ENCODE data around the gene TFR2. TPM values are rescaled to one million over a fixed set of nuclear protein-coding genes. Genes with fewer than 3 reads are reported as not detected.

TFR2 gene
- total and polyA plus RNA-seq, 2 donors (not counting 1 experiment from before 2014, with no cell fraction given): 5.9 to 10.0 TPM

- ATAC-seq (ENCODE audit: low read depth): no peak
- no peak overlapping the region for H3K27ac Mint-ChIP-seq
- Histone ChIP-seq H3K4me2 (replicated peaks; ENCODE audit: low read depth, low read length, poor library complexity, severe bottlenecking) (no peak overlapping the region), H3K9ac (ENCODE audit: low read length) (no peak overlapping the region), H3K4me3 (ENCODE audit: control extremely low read depth in 1 of 5, extremely low read depth in 1 of 5, insufficient read depth in 1 of 5, low read depth in 2 of 5, low read length in 4 of 5) (no peak overlapping the region), H3K4me1 (ENCODE audit: control insufficient read depth in 2 of 2, insufficient read depth in 2 of 2, low read length in 2 of 2) (peaks cover 0 to 8% of the 10 kb centered on the region in 2 donors), H3K36me3 (replicated peaks in 1 of 2; ENCODE audit: control extremely low read depth in 1 of 2, control insufficient read depth in 1 of 2, extremely low read depth in 1 of 2, insufficient read depth in 2 of 2, low read length in 1 of 2) (no peaks in the 10 kb centered on the region), H3K27me3 (replicated peaks in 1 of 4; ENCODE audit: control extremely low read depth in 1 of 4, control insufficient read depth in 3 of 4, insufficient read depth in 4 of 4, low read length in 3 of 4) (peaks cover 0 to 59% (median 33%) of the 10 kb centered on the region in 4 experiments), H3K27ac (ENCODE audit: low read length in 2 of 2) (no peak overlapping the region), H2AFZ (ENCODE audit: insufficient read depth, low read depth, low read length, poor library complexity, severe bottlenecking) (no peak overlapping the region), H4K20me1 (ENCODE audit: control insufficient read depth, insufficient read depth, low read length, poor library complexity, severe bottlenecking) (no peaks in the 10 kb centered on the region), H3K9me3 (ENCODE audit: control extremely low read depth in 1 of 3, control insufficient read depth in 2 of 3, insufficient read depth in 1 of 3, low read length in 2 of 3) (peaks cover 0 to 22% (median 0%) of the 10 kb centered on the region in 3 donors), H3K79me2 (ENCODE audit: control insufficient read depth, insufficient read depth, low read length) (no peaks in the 10 kb centered on the region)
- TF ChIP-seq EZH2 (IDR thresholded peaks at IDR 0.05; ENCODE audit: borderline replicate concordance, insufficient read depth, low read depth, low read length, poor library complexity, severe bottlenecking): no peak
- no peak for TF ChIP-seq CTCF (IDR thresholded peaks at IDR 0.05)
- ChIA-PET CTCF (no interaction called here), POLR2A (interaction anchor here (0.6 kb wide), 1 partner anchor 76 kb away, joined by 4 read pairs; no protein-coding TSS in a partner anchor)
- DNase-seq: no peak
- peaks cover 48% of the 10 kb centered on the region for H3K27me3 Mint-ChIP-seq
- no peak overlapping the region for H3K4me3 Mint-ChIP-seq
- no peaks in the 10 kb centered on the region for H3K9me3 Mint-ChIP-seq (ENCODE audit: insufficient read depth)
- WGBS (ENCODE audit: insufficient coverage): 51% methylated on average over 20 of the region's 25 CpGs
- intact Hi-C loops (cut with micrococcal nuclease): no loop called here
- H3K4me1 Mint-ChIP-seq: no peaks in the 10 kb centered on the region
Observed at GRCh38 chr7:100654908-100655831, 13.8 kb upstream of the TFR2 start.

All from B cell (primary cell).